Activated T-cell treated with anti-CD3 and anti-CD28 coated beads for 48 hours (primary cell): ENCODE data around the gene PIGL.
"Not testable (repeated sequence)": the region's sequence is repeated elsewhere in the genome, so short reads cannot be mapped to it uniquely, and the experiment has no call there.

ENCODE experiments used
- DNase-seq: peaks from one replicate; pipeline ENCODE4 v3.0.0-alpha.2; 2020; ENCODE audit warnings: low read depth

The PIGL gene

DNA sequence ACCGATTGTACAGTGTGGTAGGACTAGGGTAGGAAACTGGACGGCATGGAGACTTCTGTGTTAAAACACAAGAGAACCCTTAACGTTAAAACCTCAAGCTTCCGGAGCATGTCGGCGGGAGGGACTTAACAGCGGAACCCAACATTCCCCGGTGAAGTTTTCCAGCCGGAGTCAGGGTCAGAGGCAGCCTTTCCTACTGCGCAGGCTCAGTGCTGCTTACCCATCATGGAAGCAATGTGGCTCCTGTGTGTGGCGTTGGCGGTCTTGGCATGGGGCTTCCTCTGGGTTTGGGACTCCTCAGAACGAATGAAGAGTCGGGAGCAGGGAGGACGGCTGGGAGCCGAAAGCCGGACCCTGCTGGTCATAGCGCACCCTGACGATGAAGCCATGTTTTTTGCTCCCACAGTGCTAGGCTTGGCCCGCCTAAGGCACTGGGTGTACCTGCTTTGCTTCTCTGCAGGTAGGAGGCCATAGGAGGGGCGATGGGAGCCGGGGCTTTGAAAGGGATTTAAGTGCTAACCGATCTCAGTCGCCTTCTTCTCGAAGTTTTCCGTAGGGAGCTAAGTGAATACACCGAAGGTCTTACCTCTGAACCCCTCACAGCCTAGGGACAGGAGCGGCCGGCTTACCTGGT is at the start of gene PIGL:
PIGL (plus strand) TSS at position 209 of the 634 bp plus-strand sequence; CDS start at position 226, 17 bp downstream.
- peak; percentile 82 for DNase-seq

- no peak for DNase-seq
These were observed 45.4 kb upstream of the PIGL start for GRCh38 chr17:16171613-16172012.

GRCh38 chr17:16178836-16179235 is 38.2 kb upstream of the PIGL start:
- DNase-seq: no peak

- DNase-seq: no peak
These were observed 35.4 kb upstream of the PIGL start for GRCh38 chr17:16181581-16181980.

DNA sequence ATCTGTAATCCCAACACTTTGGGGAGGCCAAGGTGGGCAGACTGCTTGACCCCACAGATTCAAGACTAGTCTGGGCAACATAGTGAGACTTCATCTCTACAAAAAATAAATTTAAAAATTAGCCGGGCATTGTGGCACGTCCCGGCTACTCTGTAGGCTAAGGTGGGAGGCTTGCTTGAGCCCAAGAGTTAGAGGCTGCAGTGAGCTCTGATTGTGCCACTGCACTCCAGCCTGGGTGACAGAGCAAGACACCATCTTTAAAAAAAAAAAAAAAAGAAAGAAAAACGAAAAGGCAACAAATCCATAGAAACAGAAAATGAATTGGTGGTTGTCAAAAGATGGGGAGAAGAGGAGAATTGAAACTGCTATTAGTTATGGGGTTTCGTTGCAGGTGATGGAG is 29.4 kb upstream of the PIGL start:
- DNase-seq: no peak

DNA sequence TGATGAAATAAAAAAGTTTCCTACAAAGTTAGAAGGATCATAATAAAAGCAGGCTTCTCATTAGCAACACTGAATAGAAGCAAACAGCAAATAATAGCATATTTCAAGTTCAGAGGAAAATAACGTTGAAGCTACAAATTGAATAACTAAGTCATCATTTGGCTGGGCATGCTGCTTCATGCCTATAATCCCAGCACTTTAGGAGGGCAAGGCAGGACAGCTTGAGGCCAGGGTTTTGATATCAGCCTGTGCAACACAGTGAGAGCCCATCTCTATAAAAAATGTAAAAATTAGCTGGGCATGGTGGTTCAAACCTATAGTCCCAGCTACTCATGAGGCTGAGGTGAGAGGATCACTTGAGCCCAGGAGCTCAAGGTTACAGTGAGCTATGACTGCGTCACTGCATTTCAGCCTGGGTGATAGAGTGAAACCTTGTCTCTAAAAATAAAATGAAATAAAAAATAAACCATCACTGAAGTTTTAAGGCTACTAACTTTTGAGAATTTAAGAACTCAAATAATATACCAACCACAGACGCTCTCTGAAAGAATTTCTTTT is 27.1 kb upstream of the PIGL start:
- DNase-seq: no peak

- DNase-seq: no peak
These were observed 26.2 kb upstream of the PIGL start for GRCh38 chr17:16190703-16191360.

GRCh38 chr17:16191604-16192003 is 25.4 kb upstream of the PIGL start:
- no peak for DNase-seq

DNA sequence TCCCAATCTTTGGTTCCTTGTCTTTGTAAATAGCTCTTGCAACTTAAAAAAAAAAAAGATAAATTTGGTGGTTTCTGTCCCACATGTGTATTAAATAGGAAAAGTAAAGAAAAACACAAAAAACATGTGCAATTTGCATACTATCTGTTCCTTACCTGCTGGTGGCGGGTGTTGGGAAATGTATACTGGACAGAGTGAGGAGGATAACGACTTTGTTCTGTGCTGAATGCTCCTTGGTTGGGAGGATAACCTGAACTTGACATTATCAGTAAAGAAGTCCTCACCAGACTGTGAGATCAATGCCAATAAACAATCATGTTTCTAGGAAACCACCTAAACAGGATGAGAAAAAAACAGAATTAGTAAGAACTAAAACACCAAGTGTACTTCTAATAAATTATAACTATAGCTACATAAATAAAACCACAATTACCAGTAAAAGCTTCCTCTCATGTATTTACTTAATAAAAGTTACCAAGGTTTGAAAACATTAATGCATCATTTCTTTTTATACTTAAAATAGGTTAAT is 22.6 kb upstream of the PIGL start:
- DNase-seq: not testable (repeated sequence)

- DNase-seq: no peak
These were observed 19.7 kb upstream of the PIGL start for GRCh38 chr17:16197276-16197675.

DNA sequence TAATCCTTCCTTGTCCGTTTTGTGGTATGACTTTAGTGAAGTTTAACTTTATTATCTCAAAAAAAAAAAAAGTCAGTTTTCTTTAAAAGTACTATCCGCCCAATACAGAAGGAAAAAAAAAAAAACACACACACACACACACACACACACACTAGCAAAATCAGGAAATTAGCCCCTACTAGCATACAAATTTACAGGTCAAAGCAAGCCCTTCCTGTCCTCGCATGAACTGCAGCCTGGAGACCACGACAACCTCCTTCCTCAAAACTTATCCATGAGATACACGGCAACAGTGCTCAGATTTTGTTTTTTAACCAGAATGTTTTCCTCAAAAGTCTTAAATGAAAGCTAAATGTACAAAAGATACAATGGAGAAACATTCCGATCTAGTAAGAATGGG is 17.9 kb upstream of the PIGL start:
- no peak for DNase-seq

DNA sequence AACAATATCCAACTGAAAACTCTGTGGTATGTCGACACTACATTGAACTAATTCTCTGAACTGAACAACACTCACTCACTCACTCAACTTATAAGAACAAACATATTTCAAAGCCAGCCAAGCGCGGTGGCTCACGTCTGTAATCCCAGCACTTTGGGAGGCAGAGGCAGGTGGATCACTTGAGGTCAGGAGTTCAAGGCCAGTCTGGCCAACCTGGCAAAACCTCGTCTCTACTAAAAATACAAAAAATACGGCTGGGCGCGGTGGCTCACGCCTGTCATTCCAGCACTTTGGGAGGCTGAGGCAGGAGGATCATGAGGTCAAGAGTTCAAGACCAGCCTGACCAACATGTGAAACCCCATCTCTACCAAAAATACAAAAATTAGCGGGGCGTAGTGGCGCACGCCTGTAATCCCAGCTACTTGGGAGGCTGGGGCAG is 15.3 kb upstream of the PIGL start:
- DNase-seq: not testable (repeated sequence)

GRCh38 chr17:16202554-16203500 is 14.2 kb upstream of the PIGL start:
- not testable (repeated sequence) for DNase-seq

DNA sequence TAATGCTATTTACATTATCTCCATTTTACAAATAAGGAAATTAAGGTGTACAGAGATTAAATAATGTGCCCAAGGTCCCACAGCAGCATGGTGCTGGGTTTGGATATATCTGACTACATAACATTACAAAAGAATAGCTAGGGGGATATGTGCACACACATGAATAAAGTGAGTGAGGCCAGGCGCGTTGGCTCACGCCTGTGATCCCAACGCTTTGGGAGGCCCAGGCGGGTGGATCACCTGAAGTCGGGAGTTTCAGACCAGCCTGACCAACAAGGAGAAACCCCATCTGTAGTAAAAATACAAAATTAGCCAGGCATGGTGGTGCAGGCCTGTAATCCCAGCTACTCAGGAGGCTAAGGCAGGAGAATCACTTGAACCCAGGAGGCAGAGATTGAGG is 12.2 kb upstream of the PIGL start:
- not testable (repeated sequence) for DNase-seq

- DNase-seq: no peak
These were observed 5.4 kb upstream of the PIGL start for GRCh38 chr17:16211590-16211989.

DNA sequence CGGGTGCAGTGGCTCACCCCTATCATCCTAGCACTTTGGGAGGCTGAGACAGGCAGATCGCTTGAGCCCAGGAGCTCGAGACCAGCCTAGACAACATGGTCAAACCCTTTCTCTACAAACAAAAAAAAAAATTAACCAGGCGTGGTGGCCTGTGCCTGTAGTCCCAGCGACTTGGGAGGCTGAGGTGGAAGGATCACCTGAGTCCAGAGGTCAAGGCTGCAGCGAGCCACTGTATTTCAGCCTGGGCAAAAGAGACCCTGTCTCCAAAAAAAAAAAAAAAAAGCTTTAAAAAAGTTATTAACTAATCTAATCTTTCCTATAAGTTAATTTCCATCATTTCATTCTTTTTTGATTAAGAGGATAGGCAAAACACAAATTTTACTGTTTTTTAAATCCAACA is 4.2 kb upstream of the PIGL start:
- no peak for DNase-seq

- DNase-seq: no peak
These were observed 2.6 kb upstream of the PIGL start for GRCh38 chr17:16214190-16215001.

GRCh38 chr17:16215002-16215272 is 2.1 kb upstream of the PIGL start:
- DNase-seq: peak; percentile 36

DNA sequence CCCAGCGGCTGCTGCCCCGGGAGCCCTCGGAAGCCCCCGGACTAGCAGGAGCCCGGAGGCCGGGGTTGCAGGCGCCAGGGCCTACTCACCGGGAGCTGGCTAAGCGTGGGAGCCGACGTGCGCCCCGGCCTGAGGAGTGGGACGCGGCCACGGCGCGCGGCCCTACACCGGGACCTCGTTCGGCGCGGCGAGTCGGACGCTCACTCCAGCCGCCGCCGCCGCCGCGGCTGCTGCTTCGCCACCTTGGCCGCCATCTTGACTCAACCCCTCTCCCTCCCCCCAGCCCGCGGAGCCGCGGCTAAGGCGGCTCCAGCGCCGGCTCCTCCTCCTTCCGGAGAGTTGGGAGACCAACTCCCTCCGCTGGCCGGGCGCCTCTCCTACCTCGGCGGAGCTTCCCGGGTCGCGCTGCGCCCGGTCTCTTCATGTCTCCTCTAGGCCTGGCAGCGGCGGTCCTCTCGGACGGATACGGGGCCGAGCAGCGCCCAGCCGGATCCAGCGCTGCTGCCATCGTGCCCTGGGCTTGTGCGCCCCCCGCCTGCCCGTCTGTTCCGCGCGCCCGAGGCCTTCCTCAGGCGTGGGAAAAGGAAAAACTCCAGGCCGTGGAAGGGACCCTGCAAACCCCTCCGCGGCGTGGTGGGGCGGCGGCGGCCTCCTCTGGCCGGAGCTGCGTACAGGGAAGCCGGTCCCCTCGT is 1.6 kb upstream of the PIGL start, which contains the start of gene NCOR1:
NCOR1 (minus strand) TSS at position 262 of the 692 bp plus-strand sequence. CDS start 20,965 bp downstream, outside the sequence.
- DNase-seq: peak; percentile 90

DNA sequence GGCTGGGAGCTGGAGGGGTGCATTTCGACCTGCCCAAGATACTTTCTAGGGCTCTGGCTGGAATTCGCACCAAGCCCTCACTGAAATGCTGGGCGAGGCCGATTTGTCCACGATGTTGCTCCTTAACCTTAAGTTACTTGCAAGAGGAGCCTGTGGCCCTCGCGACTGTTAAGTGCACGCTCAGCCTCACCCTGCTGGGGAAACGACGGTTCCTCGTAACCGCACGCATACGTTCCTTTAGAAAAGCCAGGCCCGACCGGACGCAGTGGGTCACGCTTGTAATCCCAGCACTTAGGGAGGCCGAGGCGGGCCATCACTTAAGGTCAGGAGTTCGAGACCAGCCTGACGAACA is 1.1 kb upstream of the PIGL start:
- DNase-seq: no peak
